ENCODE data around the gene PVR.

GRCh38 chr19:44666852-44667556 lies 23.3 kb downstream of the PVR start:
- TF ChIP-seq POLR2AphosphoS5 (IDR thresholded peaks at IDR 0.05; ENCODE audit: low read depth, low read length): no peak
- TF ChIP-seq CTCF (IDR thresholded peaks at IDR 0.05): no peak
- TF ChIP-seq TAF1 (IDR thresholded peaks at IDR 0.05; ENCODE audit: borderline replicate concordance, low read depth, low read length): no peak

All from SK-N-SH (cell line).